ENCODE results near the gene PLOD3. TPM values are rescaled to one million over a fixed set of nuclear protein-coding genes. Genes with fewer than 3 reads are reported as not detected.
A peak's percentile ranks its signal among the peaks of the same experiment; 100 is the strongest.

The PLOD3 gene
- total and polyA plus RNA-seq, 3 experiments from 2014 or later = 23.1 to 45.4 (median 41.3) TPM

DNA sequence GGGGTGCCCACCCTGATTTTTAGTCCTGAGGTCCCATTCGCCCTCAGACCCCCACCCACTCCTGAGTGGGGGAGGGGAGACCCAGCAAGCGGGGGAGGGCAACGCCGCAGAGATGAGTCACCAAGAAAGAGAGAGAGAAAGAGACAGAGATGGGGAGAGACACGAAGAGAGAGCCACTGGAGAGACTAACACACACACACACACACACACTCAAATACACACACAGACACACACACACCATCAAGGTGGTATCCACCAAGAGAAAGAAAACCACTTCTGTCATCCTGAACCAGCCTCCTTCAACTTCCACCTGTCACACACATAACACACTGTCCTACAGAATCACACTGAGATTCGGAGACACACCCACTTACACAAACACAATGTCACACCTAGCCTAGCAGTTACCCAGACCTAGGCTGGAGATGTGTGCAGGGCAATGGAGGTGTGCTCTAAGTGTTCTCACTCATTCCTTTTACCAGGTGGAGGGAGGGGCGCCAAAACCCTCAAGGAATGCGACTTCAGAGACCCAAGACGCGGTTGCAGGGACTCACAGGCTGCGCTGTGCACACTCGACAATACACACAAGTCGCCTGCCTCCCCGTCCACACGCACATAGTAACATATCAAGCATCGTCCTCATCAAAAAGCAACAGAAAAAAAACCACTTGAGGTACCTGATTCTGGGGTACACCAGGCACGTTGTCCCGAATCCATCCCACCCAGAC is 48.1 kb downstream of the PLOD3 start:
- H3K36me3 Mint-ChIP-seq = no peaks in the 10 kb centered on the region
- Histone ChIP-seq H3K36me3 (ENCODE audit: insufficient read depth, low read length) (no peaks in the 10 kb centered on the region), H3K9me3 (ENCODE audit: low read length) (no peaks in the 10 kb centered on the region), H3K4me3 (ENCODE audit: low read length) (peak overlapping the region; percentile 18), H3K27ac (ENCODE audit: low read depth, low read length) (no peak overlapping the region), H3K4me1 (ENCODE audit: insufficient read depth, low read length) (peaks cover 73% of the 10 kb centered on the region), H3K27me3 (ENCODE audit: insufficient read depth, low read length, poor library complexity, severe bottlenecking) (peaks cover 92% of the 10 kb centered on the region)
- peaks cover 84 to 85% of the 10 kb centered on the region in 2 donors for H3K27me3 Mint-ChIP-seq
- peak overlapping the region in 5 of 8 donors; percentile 2 to 47 (median 11) for H3K27ac Mint-ChIP-seq
- peaks cover 0 to 6% (median 0%) of the 10 kb centered on the region in 5 donors for H3K9me3 Mint-ChIP-seq
- ChIA-PET CTCF (interaction anchor here (0.9 to 3.1 kb wide), 6 partner anchors 22 to 74 kb away, joined by 3 to 38 read pairs (median 4); no protein-coding TSS in a partner anchor), POLR2A (no interaction called here)
- DNase-seq = no peak
- H3K4me1 Mint-ChIP-seq = peaks cover 50 to 79% (median 59%) of the 10 kb centered on the region in 3 donors
- peak overlapping the region in 5 of 7 donors; percentile 25 to 57 (median 48) for H3K4me3 Mint-ChIP-seq

DNA sequence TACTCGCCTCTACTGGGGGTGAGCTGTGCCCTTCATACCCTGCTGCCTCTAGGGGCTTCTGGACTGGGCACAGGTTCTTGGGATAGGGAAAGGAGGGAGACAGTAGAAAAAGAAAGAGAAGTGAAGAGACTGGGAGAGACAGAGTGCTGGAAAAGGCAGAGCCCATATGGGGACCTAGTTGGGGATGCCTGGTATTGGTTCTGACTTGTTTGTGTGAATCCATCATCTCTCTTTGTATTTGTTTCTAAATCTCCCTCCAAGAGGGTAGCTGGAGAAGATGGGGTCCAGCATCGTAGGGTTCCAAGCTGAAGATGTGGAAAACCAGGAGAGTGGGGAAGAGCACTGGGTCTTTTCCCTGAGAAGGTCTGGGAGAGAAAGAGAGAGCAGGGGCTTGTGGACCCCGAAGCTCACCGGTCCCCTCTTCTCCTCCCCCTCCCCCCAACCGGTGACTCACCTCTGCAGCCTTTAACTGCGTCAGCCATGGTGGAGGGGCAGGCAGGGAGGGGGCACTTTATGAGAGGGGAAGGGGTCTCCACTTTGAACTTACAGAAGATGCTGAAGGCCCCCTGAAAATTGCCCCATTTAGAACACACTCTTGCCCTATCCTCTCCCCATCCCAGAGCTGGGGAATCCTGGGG is 48.9 kb downstream of the PLOD3 start:
- no peaks in the 10 kb centered on the region for H3K36me3 Mint-ChIP-seq
- peaks cover 76 to 79% of the 10 kb centered on the region in 2 donors for H3K27me3 Mint-ChIP-seq
- Histone ChIP-seq H3K9me3 (ENCODE audit: low read length) (no peaks in the 10 kb centered on the region), H3K4me1 (ENCODE audit: insufficient read depth, low read length) (peaks cover 67% of the 10 kb centered on the region), H3K27ac (ENCODE audit: low read depth, low read length) (no peak overlapping the region), H3K27me3 (ENCODE audit: insufficient read depth, low read length, poor library complexity, severe bottlenecking) (peaks cover 90% of the 10 kb centered on the region), H3K36me3 (ENCODE audit: insufficient read depth, low read length) (no peaks in the 10 kb centered on the region), H3K4me3 (ENCODE audit: low read length) (no peak overlapping the region)
- peaks cover 0 to 4% (median 0%) of the 10 kb centered on the region in 5 donors for H3K9me3 Mint-ChIP-seq
- no peak for DNase-seq
- peak overlapping the region in 2 of 7 donors; percentile 37 to 79 for H3K4me3 Mint-ChIP-seq
- ChIA-PET CTCF (interaction anchor here (0.9 to 1.3 kb wide), 4 partner anchors 22 to 99 kb away, joined by 3 to 9 read pairs (median 4); no protein-coding TSS in a partner anchor), POLR2A (no interaction called here)
- H3K4me1 Mint-ChIP-seq = peaks cover 45 to 77% (median 53%) of the 10 kb centered on the region in 3 donors
- H3K27ac Mint-ChIP-seq = peak overlapping the region in 1 of 8 donors; percentile 71

DNA sequence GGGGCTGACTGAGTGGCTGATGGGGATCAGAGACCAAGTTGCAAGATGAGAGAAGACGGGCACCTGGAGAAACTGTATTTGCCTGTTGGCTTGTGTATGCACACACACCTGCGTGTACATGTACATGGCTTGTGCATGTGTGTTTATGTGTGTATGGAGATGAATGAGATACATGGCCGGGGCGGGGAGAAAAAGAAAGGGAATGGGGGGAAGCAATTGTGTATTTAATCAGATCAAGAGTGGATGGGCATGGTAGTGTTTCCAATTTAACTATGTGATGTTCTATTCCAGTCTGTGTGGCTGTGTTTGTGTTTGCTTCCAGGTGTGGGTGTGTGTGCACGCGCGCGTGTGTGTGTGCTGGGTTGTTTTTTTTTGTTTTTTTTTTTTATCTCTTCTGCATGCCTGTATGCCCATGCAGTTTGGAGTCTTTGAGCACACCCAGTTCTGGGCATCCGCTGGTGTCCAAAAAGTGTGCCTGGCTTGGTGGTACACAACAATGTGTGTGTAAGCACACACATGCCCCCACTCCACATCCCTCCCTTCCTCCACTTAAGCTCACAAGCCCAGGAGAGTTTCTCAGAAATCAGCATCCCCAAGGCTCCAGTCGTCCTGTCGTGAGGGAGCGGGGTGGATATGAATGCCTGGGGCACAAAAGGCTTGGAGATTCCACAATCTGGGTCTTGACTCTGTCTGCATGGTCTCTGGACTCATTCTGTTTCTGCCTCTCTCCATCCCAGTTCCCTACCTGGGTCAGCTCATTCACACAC is 49.6 kb downstream of the PLOD3 start:
- no peak overlapping the region for H3K27ac ChIP-seq (ENCODE audit: low read depth, low read length)
- ChIA-PET POLR2A (no interaction called here), CTCF (interaction anchor here (1.0 to 1.3 kb wide), 3 partner anchors 24 to 100 kb away, joined by 3 to 9 read pairs (median 4); no protein-coding TSS in a partner anchor)
- peak overlapping the region in 3 of 8 donors; percentile 9 to 71 (median 11) for H3K27ac Mint-ChIP-seq
- H3K4me1 ChIP-seq (ENCODE audit: insufficient read depth, low read length) = peaks cover 60% of the 10 kb centered on the region
- H3K4me3 Mint-ChIP-seq = peak overlapping the region in 1 of 7 donors; percentile 79
- no peak for DNase-seq
- H3K27me3 Mint-ChIP-seq = peaks cover 72 to 74% of the 10 kb centered on the region in 2 donors
- no peaks in the 10 kb centered on the region for H3K9me3 ChIP-seq (ENCODE audit: low read length)
- H3K36me3 ChIP-seq (ENCODE audit: insufficient read depth, low read length) = no peaks in the 10 kb centered on the region
- H3K4me1 Mint-ChIP-seq = peaks cover 45 to 76% (median 53%) of the 10 kb centered on the region in 3 donors
- peaks cover 0 to 4% (median 0%) of the 10 kb centered on the region in 5 donors for H3K9me3 Mint-ChIP-seq
- H3K36me3 Mint-ChIP-seq = no peaks in the 10 kb centered on the region
- H3K4me3 ChIP-seq (ENCODE audit: low read length) = no peak overlapping the region
- peaks cover 83% of the 10 kb centered on the region for H3K27me3 ChIP-seq (ENCODE audit: insufficient read depth, low read length, poor library complexity, severe bottlenecking)

DNA sequence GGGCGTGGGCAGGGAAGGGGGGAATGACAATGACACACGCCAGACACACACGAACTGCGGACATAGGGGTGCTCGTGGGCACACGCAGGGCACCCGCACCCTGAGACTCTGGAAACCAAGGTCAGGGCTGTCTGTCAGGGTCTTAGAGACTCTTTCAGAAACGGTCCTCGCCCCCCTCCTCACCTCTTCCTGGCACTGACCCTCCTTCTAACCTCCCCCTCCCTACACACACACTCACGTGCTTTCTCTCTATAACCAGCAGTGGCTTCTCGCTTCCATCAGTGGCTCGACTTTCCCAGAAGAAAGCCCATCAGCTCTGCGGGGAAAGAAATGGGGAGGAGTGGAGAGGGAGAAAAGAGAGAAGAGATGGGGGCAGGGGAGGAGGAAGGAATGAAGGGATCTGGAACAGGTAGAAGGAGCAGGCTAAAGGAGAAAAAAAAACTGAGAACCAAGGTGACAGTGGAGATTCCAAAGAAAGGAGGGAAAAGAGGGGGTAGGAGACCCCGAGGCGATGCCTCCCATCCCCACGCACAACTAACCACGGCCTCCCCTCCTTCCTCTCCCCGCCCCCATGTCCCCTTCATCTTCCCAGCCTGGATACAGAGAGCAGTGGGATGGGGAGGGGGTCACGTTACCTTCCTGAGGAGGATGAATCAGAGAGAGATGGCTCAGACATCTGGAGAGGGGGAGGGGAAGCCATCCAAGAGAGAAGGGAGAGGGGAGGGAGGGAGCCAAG is 50.3 kb downstream of the PLOD3 start:
- DNase-seq = no peak
- Mint-ChIP-seq H3K27me3 (peaks cover 73 to 74% of the 10 kb centered on the region in 2 donors), H3K4me1 (peaks cover 47 to 77% (median 57%) of the 10 kb centered on the region in 3 donors), H3K4me3 (peak overlapping the region in 3 of 7 donors; percentile 10 to 80 (median 79)), H3K9me3 (peaks cover 0 to 4% (median 0%) of the 10 kb centered on the region in 5 donors), H3K27ac (peak overlapping the region in 4 of 8 donors; percentile 11 to 71 (median 40)), H3K36me3 (no peaks in the 10 kb centered on the region)
- ChIA-PET POLR2A (no interaction called here), CTCF (no interaction called here)
- Histone ChIP-seq H3K27ac (ENCODE audit: low read depth, low read length) (no peak overlapping the region), H3K36me3 (ENCODE audit: insufficient read depth, low read length) (no peaks in the 10 kb centered on the region), H3K27me3 (ENCODE audit: insufficient read depth, low read length, poor library complexity, severe bottlenecking) (peaks cover 82% of the 10 kb centered on the region), H3K9me3 (ENCODE audit: low read length) (no peaks in the 10 kb centered on the region), H3K4me3 (ENCODE audit: low read length) (no peak overlapping the region), H3K4me1 (ENCODE audit: insufficient read depth, low read length) (peaks cover 59% of the 10 kb centered on the region)

- Histone ChIP-seq H3K9me3 (ENCODE audit: low read length) (no peaks in the 10 kb centered on the region), H3K4me1 (ENCODE audit: insufficient read depth, low read length) (peaks cover 54% of the 10 kb centered on the region), H3K36me3 (ENCODE audit: insufficient read depth, low read length) (no peaks in the 10 kb centered on the region), H3K4me3 (ENCODE audit: low read length) (no peak overlapping the region), H3K27me3 (ENCODE audit: insufficient read depth, low read length, poor library complexity, severe bottlenecking) (peaks cover 80% of the 10 kb centered on the region), H3K27ac (ENCODE audit: low read depth, low read length) (no peak overlapping the region)
- CTCF ChIA-PET = interaction anchor here (0.8 to 2.4 kb wide), 2 partner anchors 11 to 14 kb away, joined by 3 to 9 read pairs; no protein-coding TSS in a partner anchor
- Mint-ChIP-seq H3K27ac (peak overlapping the region in 2 of 8 donors; percentile 33 to 71), H3K27me3 (peaks cover 69 to 71% of the 10 kb centered on the region in 2 donors), H3K4me1 (peaks cover 44 to 72% (median 53%) of the 10 kb centered on the region in 3 donors), H3K4me3 (no peak overlapping the region), H3K9me3 (peaks cover 0 to 4% (median 0%) of the 10 kb centered on the region in 5 donors), H3K36me3 (no peaks in the 10 kb centered on the region)
- POLR2A ChIA-PET = no interaction called here
- no peak for DNase-seq
Observed at GRCh38 chr7:101166648-101166908, 50.8 kb downstream of the PLOD3 start.

DNA sequence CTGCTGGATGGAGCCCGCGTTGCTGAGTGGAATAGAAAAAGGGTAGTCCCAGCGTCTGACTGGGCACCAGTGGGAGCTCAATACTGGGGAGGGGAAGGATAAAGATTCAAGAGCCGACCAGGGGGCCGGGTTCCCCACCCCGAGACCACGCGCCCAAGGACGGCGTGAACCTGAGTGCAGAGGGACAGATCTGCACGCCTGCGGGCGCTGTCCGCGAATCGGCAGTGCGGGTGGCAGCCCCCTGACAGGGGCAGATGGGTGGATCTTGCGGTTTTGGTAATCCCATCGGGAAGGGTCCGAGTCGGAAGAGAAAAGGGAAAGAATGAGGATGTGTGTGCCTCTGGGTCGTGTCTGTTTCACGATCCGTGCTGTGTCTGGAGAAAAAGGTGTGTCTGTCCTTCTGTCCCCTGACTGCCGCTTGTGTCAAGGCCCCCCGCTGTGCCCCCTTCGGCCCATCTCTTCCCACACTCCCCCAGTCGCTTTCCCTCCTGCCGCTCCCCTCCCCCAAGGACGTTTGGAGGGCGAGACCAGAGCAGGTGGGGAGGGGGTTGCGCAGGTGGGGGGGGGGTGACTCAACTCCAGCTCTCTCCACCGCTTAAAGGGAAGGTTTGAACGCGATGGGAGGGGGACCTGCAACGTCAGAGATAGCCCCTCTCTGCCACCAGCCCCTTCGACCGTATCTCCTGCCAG is 51.3 kb downstream of the PLOD3 start:
- POLR2A ChIA-PET = interaction anchor here (0.5 to 0.7 kb wide), 3 partner anchors 13 to 47 kb away, joined by 3 to 7 read pairs (median 3); no protein-coding TSS in a partner anchor
- Histone ChIP-seq H3K4me3 (ENCODE audit: low read length) (peak overlapping the region; percentile 50), H3K4me1 (ENCODE audit: insufficient read depth, low read length) (peaks cover 49% of the 10 kb centered on the region), H3K9me3 (ENCODE audit: low read length) (no peaks in the 10 kb centered on the region), H3K36me3 (ENCODE audit: insufficient read depth, low read length) (no peaks in the 10 kb centered on the region), H3K27ac (ENCODE audit: low read depth, low read length) (no peak overlapping the region), H3K27me3 (ENCODE audit: insufficient read depth, low read length, poor library complexity, severe bottlenecking) (peaks cover 76% of the 10 kb centered on the region)
- DNase-seq = no peak
- Mint-ChIP-seq H3K9me3 (peaks cover 0 to 4% (median 0%) of the 10 kb centered on the region in 5 donors), H3K27me3 (peaks cover 69 to 70% of the 10 kb centered on the region in 2 donors), H3K4me1 (peaks cover 39 to 68% (median 48%) of the 10 kb centered on the region in 3 donors), H3K4me3 (peak overlapping the region; percentile 35 to 88 (median 74)), H3K27ac (peak overlapping the region in 4 of 8 donors; percentile 63 to 85 (median 75)), H3K36me3 (no peaks in the 10 kb centered on the region)
- CTCF ChIA-PET = interaction anchor here (0.7 to 2.7 kb wide), 5 partner anchors 10 to 78 kb away, joined by 3 to 23 read pairs (median 3); partner anchors contain the start of gene ZNHIT1
